ENCODE results near the gene ARHGAP27.

- no peak for TF ChIP-seq CTCF (IDR thresholded peaks at IDR 0.05)
- TF ChIP-seq POLR2A (IDR thresholded peaks at IDR 0.05) = no peak
- TF ChIP-seq POLR2AphosphoS5 (IDR thresholded peaks at IDR 0.05) = no peak
- no peak for TF ChIP-seq EP300 (IDR thresholded peaks at IDR 0.05)
Measured at GRCh38 chr17:45357364-45357997, 75.2 kb downstream of the ARHGAP27 start.

Data from upper lobe of left lung (tissue), 4 donors.